AG04450 (cell line): Measurements from ENCODE around the gene FSTL5. TPM values are rescaled to one million over a fixed set of nuclear protein-coding genes. Genes with fewer than 3 reads are reported as not detected.

Experiments
- CTCF ChIA-PET: fragments of 300-600, 350-600 bp; formaldehyde crosslinking; extraction: SDS; loops from one replicate; lab custom pipeline; 2022; ENCODE audit warnings: antibody characterized with exemption, inconsistent platforms; lab: Charles Lee
- POLR2A ChIA-PET: fragments of 350-600 bp; formaldehyde crosslinking; extraction: SDS; loops from one replicate; lab custom pipeline; 2021; ENCODE audit warnings: antibody characterized with exemption, inconsistent platforms; lab: Yijun Ruan, JAX
- DNase-seq: peaks from one replicate; pipeline ENCODE4 v3.0.0-alpha.2; 2011; ENCODE audit warnings: low read depth, low spot score
- H3K27ac ChIP-seq: one replicate; pipeline ENCODE4 v1.5.1; 2012; ENCODE audit warnings: low read depth, low read length, control low read depth
- H3K27me3 ChIP-seq: one replicate; pipeline ENCODE4 v1.6.0; 2012; ENCODE audit warnings: low read length; ENCODE audit not compliant: control insufficient read depth, insufficient read depth
- H3K4me3 ChIP-seq: 2 replicates; pipeline ENCODE4 v1.5.1; 2011; ENCODE audit warnings: mild to moderate bottlenecking, low read depth, low read length, control low read depth
- H3K9me3 ChIP-seq: 2 replicates; pipeline ENCODE4 v1.5.1; 2012; ENCODE audit warnings: low read length; ENCODE audit not compliant: control insufficient read depth, insufficient read depth
- CTCF ChIP-seq: IDR thresholded peaks from 2 replicates; pipeline ENCODE4 v1.5.1; 2011; ENCODE audit warnings: low read depth, low read length, control low read depth, inconsistent platforms
- polyA plus RNA-seq: library from polyadenylated mRNA; depleted of rRNA; stranded (reverse); fragments of >200 nt; gene quantifications from 2 replicates; pipeline ENCODE4 v1.2.3, GENCODE V29; 2011

Gene FSTL5
- polyA plus RNA-seq, 1 experiment = not detected

GRCh38 chr4:161438096-161438495, 725.7 kb downstream of the FSTL5 start:
- POLR2A ChIA-PET = no interaction called here

GRCh38 chr4:161428180-161428965, 735.4 kb downstream of the FSTL5 start:
- ChIA-PET POLR2A (no interaction called here), CTCF (no interaction called here)

More at GRCh38 chr4:161438096-161438495, 725.7 kb downstream of the FSTL5 start:
- DNase-seq = no peak
- no peak for TF ChIP-seq CTCF
- Histone ChIP-seq H3K27ac (no peak overlapping the region), H3K9me3 (no peaks in the 10 kb centered on the region; the same call in 1 of the 2 replicates), H3K27me3 (no peaks in the 10 kb centered on the region), H3K4me3 (no peak overlapping the region)
- CTCF ChIA-PET = no interaction called here

GRCh38 chr4:161419822-161420221, 744.0 kb downstream of the FSTL5 start:
- TF ChIP-seq CTCF = no peak
- no peaks in the 10 kb centered on the region for H3K27me3 ChIP-seq
- POLR2A ChIA-PET = no interaction called here
- CTCF ChIA-PET = no interaction called here
- no peaks in the 10 kb centered on the region; the same call in 1 of the 2 replicates for H3K9me3 ChIP-seq
- H3K4me3 ChIP-seq = no peak overlapping the region
- no peak for DNase-seq
- H3K27ac ChIP-seq = no peak overlapping the region

More at GRCh38 chr4:161428180-161428965, 735.4 kb downstream of the FSTL5 start:
- Histone ChIP-seq H3K27ac (no peak overlapping the region), H3K9me3 (peaks cover 18% of the 10 kb centered on the region), H3K27me3 (no peaks in the 10 kb centered on the region), H3K4me3 (no peak overlapping the region)
- TF ChIP-seq CTCF = no peak
- no peak for DNase-seq

GRCh38 chr4:161411901-161412300, 751.9 kb downstream of the FSTL5 start:
- POLR2A ChIA-PET = no interaction called here
- Histone ChIP-seq H3K27me3 (no peaks in the 10 kb centered on the region), H3K9me3 (peaks cover 13% of the 10 kb centered on the region), H3K4me3 (no peak overlapping the region), H3K27ac (no peak overlapping the region)
- DNase-seq = no peak
- no peak for TF ChIP-seq CTCF
- CTCF ChIA-PET = no interaction called here

GRCh38 chr4:161404346-161405110, 759.3 kb downstream of the FSTL5 start:
- CTCF ChIA-PET = no interaction called here
- H3K27me3 ChIP-seq = no peaks in the 10 kb centered on the region
- no peak overlapping the region for H3K27ac ChIP-seq
- POLR2A ChIA-PET = no interaction called here
- TF ChIP-seq CTCF = no peak
- H3K4me3 ChIP-seq = no peak overlapping the region
- H3K9me3 ChIP-seq = peaks cover 12% of the 10 kb centered on the region
- DNase-seq = no peak
